Erythroblast (primary cell): Measurements from ENCODE around the gene ZNF521.

Source experiments
- GATA1 ChIP-seq: IDR thresholded peaks from 2 replicates; pipeline ENCODE4 v1.6.1; 2011; ENCODE audit warnings: low read depth, mild to moderate bottlenecking, control low read depth, low read length, moderate library complexity
- POLR2A ChIP-seq: IDR thresholded peaks from 2 replicates; pipeline ENCODE4 v1.6.1; 2011; ENCODE audit warnings: mild to moderate bottlenecking, low read length

- TF ChIP-seq POLR2A (no peak), GATA1 (no peak)
Observed at GRCh38 chr18:25089470-25089869, 262.5 kb downstream of the ZNF521 start.
